Progenitor cell of endocrine pancreas (in vitro differentiated cells): Measurements from ENCODE around the gene CYSLTR2. TPM values are rescaled to one million over a fixed set of nuclear protein-coding genes. Genes with fewer than 3 reads are reported as not detected.

Source experiments
- DNase-seq: peaks from one replicate; pipeline ENCODE4 v3.0.0; 2021; ENCODE audit warnings: low spot score; ENCODE audit not compliant: unreplicated experiment
- H3K27ac Mint-ChIP-seq: 2 replicates; pipeline ENCODE4 v1.8.0; 2021; ENCODE audit warnings: mild to moderate bottlenecking, moderate library complexity, mixed read lengths
- H3K27me3 Mint-ChIP-seq: 2 replicates; pipeline ENCODE4 v1.8.0; 2021; ENCODE audit warnings: mixed read lengths
- H3K36me3 Mint-ChIP-seq: 2 replicates; pipeline ENCODE4 v1.8.0; 2022; ENCODE audit warnings: mixed read lengths; ENCODE audit not compliant: insufficient read depth
- H3K4me1 Mint-ChIP-seq: 2 replicates; pipeline ENCODE4 v1.8.0; 2021; ENCODE audit warnings: low read depth, mixed read lengths
- H3K4me3 Mint-ChIP-seq: 2 replicates; pipeline ENCODE4 v1.8.0; 2021; ENCODE audit warnings: low read depth, mild to moderate bottlenecking, moderate library complexity, mixed read lengths
- H3K9me3 Mint-ChIP-seq: 2 replicates; pipeline ENCODE4 v1.8.0; 2021; ENCODE audit warnings: low read depth, mixed read lengths
- CTCF ChIP-seq: fragments of 200-600 bp; sonication (generic); IDR thresholded peaks from one replicate; pipeline ENCODE4 v1.5.0; 2021; ENCODE audit warnings: antibody characterized with exemption, mild to moderate bottlenecking; ENCODE audit not compliant: unreplicated experiment
- total RNA-seq: library from RNA; stranded (reverse); gene quantifications from 2 replicates; pipeline ENCODE4 v1.2.1, GENCODE V29; 2021

CYSLTR2 gene
- total RNA-seq, 1 donor from 2014 or later, result 0.17 TPM

GRCh38 chr13:48655291-48655690 lies 1.6 kb downstream of the CYSLTR2 start:
- no peaks in the 10 kb centered on the region for H3K9me3 Mint-ChIP-seq
- no peak for DNase-seq

GRCh38 chr13:48656608-48657007 lies 2.9 kb downstream of the CYSLTR2 start:
- no peak overlapping the region for H3K27ac Mint-ChIP-seq
- H3K36me3 Mint-ChIP-seq, result no peaks in the 10 kb centered on the region
- no peak for DNase-seq
- no peaks in the 10 kb centered on the region for H3K9me3 Mint-ChIP-seq
- H3K4me1 Mint-ChIP-seq, result peaks cover 27% of the 10 kb centered on the region
- H3K27me3 Mint-ChIP-seq, result no peaks in the 10 kb centered on the region
- no peak for TF ChIP-seq CTCF
- no peak overlapping the region for H3K4me3 Mint-ChIP-seq

More at GRCh38 chr13:48655291-48655690, 1.6 kb downstream of the CYSLTR2 start:
- Mint-ChIP-seq H3K36me3 (no peaks in the 10 kb centered on the region), H3K27ac (no peak overlapping the region), H3K4me3 (no peak overlapping the region), H3K27me3 (no peaks in the 10 kb centered on the region), H3K4me1 (peaks cover 27% of the 10 kb centered on the region)
- no peak for TF ChIP-seq CTCF

- Mint-ChIP-seq H3K27ac (peak overlapping the region; percentile 19), H3K4me3 (no peak overlapping the region), H3K27me3 (no peaks in the 10 kb centered on the region), H3K9me3 (peaks cover 21% of the 10 kb centered on the region), H3K36me3 (no peaks in the 10 kb centered on the region), H3K4me1 (peaks cover 16% of the 10 kb centered on the region)
- DNase-seq, result no peak
- TF ChIP-seq CTCF, result no peak
Measured at GRCh38 chr13:48660361-48661076, 6.8 kb downstream of the CYSLTR2 start.

- H3K4me3 Mint-ChIP-seq, result no peak overlapping the region
- peaks cover 27% of the 10 kb centered on the region for H3K9me3 Mint-ChIP-seq
- no peaks in the 10 kb centered on the region for H3K27me3 Mint-ChIP-seq
- H3K4me1 Mint-ChIP-seq, result peaks cover 16% of the 10 kb centered on the region
- TF ChIP-seq CTCF, result no peak
- H3K36me3 Mint-ChIP-seq, result peaks cover under 1% of the 10 kb centered on the region
- DNase-seq, result no peak
- H3K27ac Mint-ChIP-seq, result no peak overlapping the region
Measured at GRCh38 chr13:48661107-48661506, 7.4 kb downstream of the CYSLTR2 start.

- no peak for TF ChIP-seq CTCF
- no peaks in the 10 kb centered on the region for H3K27me3 Mint-ChIP-seq
- peaks cover 10% of the 10 kb centered on the region for H3K4me1 Mint-ChIP-seq
- peaks cover 37% of the 10 kb centered on the region for H3K9me3 Mint-ChIP-seq
- no peak overlapping the region for H3K4me3 Mint-ChIP-seq
- peaks cover 1% of the 10 kb centered on the region for H3K36me3 Mint-ChIP-seq
- no peak overlapping the region for H3K27ac Mint-ChIP-seq
- no peak for DNase-seq
Measured at GRCh38 chr13:48662226-48662625, 8.5 kb downstream of the CYSLTR2 start.
